OCI-LY1 (cell line): Measurements from ENCODE around the gene SUSD1.

ENCODE experiments used
- H2AFZ ChIP-seq: fragments of 200-600 bp; sonication (generic), shearing (Covaris generic); 2 replicates; pipeline ENCODE4 v1.6.0; 2014; ENCODE audit warnings: antibody characterized with exemption, mild to moderate bottlenecking, low read length
- H3F3A ChIP-seq: fragments of 200-600 bp; sonication (generic), shearing (Covaris generic); 2 replicates; pipeline ENCODE4 v1.6.0; 2014; ENCODE audit warnings: mild to moderate bottlenecking, antibody characterized with exemption, low read length, moderate library complexity; ENCODE audit not compliant: insufficient read depth
- H3K27ac ChIP-seq: fragments of 200-600 bp; sonication (generic); 2 replicates; pipeline ENCODE4 v1.5.1; 2014; ENCODE audit warnings: low read length, mixed run types, mild to moderate bottlenecking, low read depth; ENCODE audit not compliant: poor library complexity, severe bottlenecking
- H3K27me3 ChIP-seq: fragments of 200-600 bp; sonication (generic); 2 replicates; pipeline ENCODE4 v1.6.0; 2014; ENCODE audit warnings: antibody characterized with exemption, mild to moderate bottlenecking, low read length, moderate library complexity; ENCODE audit not compliant: insufficient read depth
- H3K36me3 ChIP-seq: fragments of 200-600 bp; sonication (generic); 2 replicates; pipeline ENCODE4 v1.6.1; 2014; ENCODE audit warnings: mild to moderate bottlenecking, antibody characterized with exemption, low read length, moderate library complexity, mixed read lengths; ENCODE audit not compliant: insufficient read depth
- H3K4me1 ChIP-seq: fragments of 200-600 bp; sonication (generic); 2 replicates; pipeline ENCODE4 v1.5.1; 2014; ENCODE audit warnings: mild to moderate bottlenecking, low read length, moderate library complexity; ENCODE audit not compliant: insufficient read depth, severe bottlenecking
- H3K4me2 ChIP-seq: fragments of 200-600 bp; sonication (generic), shearing (Covaris generic); 2 replicates; pipeline ENCODE4 v1.6.1; 2014; ENCODE audit warnings: low read length
- H3K4me3 ChIP-seq: fragments of 200-600 bp; sonication (generic); 2 replicates; pipeline ENCODE4 v1.5.1; 2014; ENCODE audit warnings: low read length, low read depth, mild to moderate bottlenecking, mixed read lengths; ENCODE audit not compliant: poor library complexity, severe bottlenecking
- H3K79me2 ChIP-seq: fragments of 200-600 bp; shearing (Covaris generic); 2 replicates; pipeline ENCODE4 v1.6.1; 2016; ENCODE audit warnings: mixed run types, low read length, mixed read lengths; ENCODE audit not compliant: insufficient read depth
- H3K9ac ChIP-seq: fragments of 200-600 bp; sonication (generic), shearing (Covaris generic); 2 replicates; pipeline ENCODE4 v1.6.1; 2014; ENCODE audit warnings: mild to moderate bottlenecking, low read length, mixed read lengths
- H3K9me2 ChIP-seq: fragments of 200-600 bp; sonication (generic), shearing (Covaris generic); 2 replicates; pipeline ENCODE4 v1.6.1; 2014; ENCODE audit warnings: low read depth, mild to moderate bottlenecking, low read length, mixed read lengths
- H3K9me3 ChIP-seq: fragments of 200-600 bp; shearing (Covaris generic); 2 replicates; pipeline ENCODE4 v1.6.1; 2014; ENCODE audit warnings: low read length, mixed read lengths
- H4K20me1 ChIP-seq: fragments of 200-600 bp; sonication (generic), shearing (Covaris generic); 2 replicates; pipeline ENCODE4 v1.6.0; 2016; ENCODE audit warnings: mild to moderate bottlenecking, low read length; ENCODE audit not compliant: insufficient read depth
- EZH2 ChIP-seq: fragments of 200-600 bp; sonication (generic), shearing (Covaris generic); IDR thresholded peaks from 2 replicates; pipeline ENCODE4 v1.8.0; 2017; ENCODE audit warnings: borderline replicate concordance, mixed run types, mild to moderate bottlenecking, antibody characterized with exemption, low read length, moderate library complexity, mixed read lengths
- TF ChIP-seq, protein P1 (sequence below): fragments of 200-600 bp; sonication (generic), shearing (Covaris generic); IDR thresholded peaks from 2 replicates; pipeline ENCODE4 v1.5.1; 2017; ENCODE audit warnings: mild to moderate bottlenecking, antibody characterized with exemption, low read length, moderate library complexity, mixed read lengths

Gene SUSD1

DNA sequence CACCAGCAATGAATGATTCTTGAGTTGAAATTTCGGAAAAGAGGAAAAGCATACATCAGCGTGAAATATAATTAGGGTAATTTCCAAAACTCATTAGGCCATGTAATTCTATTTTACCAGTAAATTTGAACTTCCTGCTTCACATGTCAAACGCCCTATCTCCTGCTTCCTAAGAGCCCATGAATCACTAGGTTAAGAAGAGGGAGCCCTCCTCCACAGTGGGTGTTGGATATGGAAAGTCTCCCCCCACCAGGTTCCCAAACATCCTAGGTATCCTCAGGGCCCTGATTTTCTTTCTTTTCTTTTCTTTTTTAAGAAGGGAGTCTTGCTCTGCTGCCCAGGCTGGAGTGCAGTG, 115.2 kb downstream of the SUSD1 start:
- no peaks in the 10 kb centered on the region for H3F3A ChIP-seq
- no peaks in the 10 kb centered on the region for H3K36me3 ChIP-seq
- no peak overlapping the region for H3K9ac ChIP-seq
- H3K9me2 ChIP-seq: no peaks in the 10 kb centered on the region
- no peak overlapping the region for H3K4me3 ChIP-seq
- peaks cover 12% of the 10 kb centered on the region for H3K4me1 ChIP-seq
- no peak overlapping the region for H3K27ac ChIP-seq
- no peaks in the 10 kb centered on the region for H3K27me3 ChIP-seq
- no peaks in the 10 kb centered on the region for H4K20me1 ChIP-seq
- no peaks in the 10 kb centered on the region for H3K79me2 ChIP-seq
- no peak overlapping the region for H3K4me2 ChIP-seq
- H3K9me3 ChIP-seq: no peaks in the 10 kb centered on the region
- H2AFZ ChIP-seq: no peak overlapping the region
- no peak for TF ChIP-seq EZH2
- TF ChIP-seq, protein P1, sequence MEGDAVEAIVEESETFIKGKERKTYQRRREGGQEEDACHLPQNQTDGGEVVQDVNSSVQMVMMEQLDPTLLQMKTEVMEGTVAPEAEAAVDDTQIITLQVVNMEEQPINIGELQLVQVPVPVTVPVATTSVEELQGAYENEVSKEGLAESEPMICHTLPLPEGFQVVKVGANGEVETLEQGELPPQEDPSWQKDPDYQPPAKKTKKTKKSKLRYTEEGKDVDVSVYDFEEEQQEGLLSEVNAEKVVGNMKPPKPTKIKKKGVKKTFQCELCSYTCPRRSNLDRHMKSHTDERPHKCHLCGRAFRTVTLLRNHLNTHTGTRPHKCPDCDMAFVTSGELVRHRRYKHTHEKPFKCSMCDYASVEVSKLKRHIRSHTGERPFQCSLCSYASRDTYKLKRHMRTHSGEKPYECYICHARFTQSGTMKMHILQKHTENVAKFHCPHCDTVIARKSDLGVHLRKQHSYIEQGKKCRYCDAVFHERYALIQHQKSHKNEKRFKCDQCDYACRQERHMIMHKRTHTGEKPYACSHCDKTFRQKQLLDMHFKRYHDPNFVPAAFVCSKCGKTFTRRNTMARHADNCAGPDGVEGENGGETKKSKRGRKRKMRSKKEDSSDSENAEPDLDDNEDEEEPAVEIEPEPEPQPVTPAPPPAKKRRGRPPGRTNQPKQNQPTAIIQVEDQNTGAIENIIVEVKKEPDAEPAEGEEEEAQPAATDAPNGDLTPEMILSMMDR: no peak

DNA sequence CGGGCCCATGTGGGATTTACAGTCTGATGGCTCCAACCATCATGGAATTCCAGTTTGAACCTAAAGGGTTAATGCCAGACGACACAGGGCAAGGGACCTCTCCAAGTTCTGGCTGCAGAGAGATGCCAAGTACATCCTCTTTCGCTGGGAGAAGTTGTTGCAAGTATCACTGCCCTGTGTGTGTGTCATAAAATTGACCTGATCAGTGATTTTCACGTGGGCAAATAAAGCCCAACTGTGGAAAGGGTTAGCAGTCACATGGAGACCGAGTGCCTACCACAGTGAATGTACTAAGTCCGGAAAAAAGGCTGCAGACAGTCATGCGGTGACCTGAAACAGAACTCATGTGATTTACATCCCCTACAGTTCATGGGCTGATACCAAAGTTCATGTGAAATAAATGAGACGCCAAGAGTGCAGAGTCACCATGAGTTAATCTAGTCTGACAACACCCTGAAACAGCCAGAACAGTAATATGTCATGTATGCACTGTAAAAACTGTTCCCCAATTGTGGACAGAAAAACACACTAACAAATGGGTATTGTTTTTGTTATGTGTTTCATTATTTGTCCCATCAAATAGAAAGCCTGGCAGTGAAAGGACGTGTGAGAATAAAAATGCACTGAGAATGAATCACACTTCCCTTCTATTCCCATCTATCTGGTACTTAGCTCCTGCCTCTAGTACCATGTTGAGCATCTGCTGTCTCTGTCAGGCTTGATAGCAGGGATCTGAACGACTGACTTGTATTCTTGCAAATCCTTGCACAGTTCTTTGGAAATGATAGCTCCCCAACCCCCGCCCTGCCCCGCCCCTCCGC, 115.7 kb downstream of the SUSD1 start:
- H3K79me2 ChIP-seq: no peaks in the 10 kb centered on the region
- no peaks in the 10 kb centered on the region for H3K27me3 ChIP-seq
- H3F3A ChIP-seq: no peaks in the 10 kb centered on the region
- H3K36me3 ChIP-seq: no peaks in the 10 kb centered on the region
- TF ChIP-seq, protein P1: no peak
- TF ChIP-seq EZH2: no peak
- H3K4me2 ChIP-seq: no peak overlapping the region
- no peaks in the 10 kb centered on the region for H3K9me2 ChIP-seq
- no peak overlapping the region for H3K4me3 ChIP-seq
- H3K9ac ChIP-seq: no peak overlapping the region
- no peaks in the 10 kb centered on the region for H4K20me1 ChIP-seq
- H3K4me1 ChIP-seq: peaks cover 12% of the 10 kb centered on the region
- no peaks in the 10 kb centered on the region for H3K9me3 ChIP-seq
- no peak overlapping the region for H2AFZ ChIP-seq
- H3K27ac ChIP-seq: no peak overlapping the region

DNA sequence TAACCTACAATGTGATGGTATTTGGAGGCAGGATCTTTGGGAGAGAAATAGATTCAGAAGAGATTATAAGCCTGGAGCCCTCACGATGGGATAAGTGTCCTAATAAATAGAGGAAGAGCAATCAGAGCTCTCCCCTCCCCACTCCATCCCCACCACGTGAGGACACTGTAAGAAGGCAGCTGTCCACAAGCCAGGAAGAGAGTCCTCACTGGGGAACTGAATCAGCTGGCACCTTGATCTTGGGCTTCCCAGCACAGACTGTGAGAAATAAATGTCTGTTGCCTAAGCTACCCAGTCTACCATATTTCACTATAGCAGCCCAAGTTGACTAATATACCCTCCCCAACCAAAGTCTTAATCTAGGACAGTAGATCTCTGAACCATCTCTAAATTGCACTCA, 118.1 kb downstream of the SUSD1 start:
- Histone ChIP-seq H3K36me3 (no peaks in the 10 kb centered on the region), H3K27me3 (no peaks in the 10 kb centered on the region), H3F3A (no peaks in the 10 kb centered on the region), H3K79me2 (no peaks in the 10 kb centered on the region), H3K4me1 (peaks cover 12% of the 10 kb centered on the region), H3K4me2 (no peak overlapping the region), H3K9me2 (no peaks in the 10 kb centered on the region), H2AFZ (no peak overlapping the region), H3K9ac (no peak overlapping the region), H3K9me3 (no peaks in the 10 kb centered on the region), H3K27ac (no peak overlapping the region), H4K20me1 (no peaks in the 10 kb centered on the region), H3K4me3 (no peak overlapping the region)
- TF ChIP-seq, protein P1: no peak
- TF ChIP-seq EZH2: no peak
